GM12875 (cell line): ENCODE results near the gene WDR81.
"Not testable (repeated sequence)": the region's sequence is repeated elsewhere in the genome, so short reads cannot be mapped to it uniquely, and the experiment has no call there.

Source experiments
- H3K4me3 ChIP-seq: one replicate; pipeline ENCODE4 v1.5.1; 2011; ENCODE audit warnings: low read depth, low read length, control low read depth
- CTCF ChIP-seq: IDR thresholded peaks from 2 replicates; pipeline ENCODE4 v1.5.1; 2011; ENCODE audit warnings: low read depth, mild to moderate bottlenecking, control low read depth, inconsistent platforms, low read length, moderate library complexity, borderline replicate concordance; ENCODE audit not compliant: insufficient read depth

The WDR81 gene

GRCh38 chr17:1762233-1762900, 37.9 kb downstream of the WDR81 start:
- H3K4me3 ChIP-seq: no peak overlapping the region
- no peak for TF ChIP-seq CTCF

- no peak overlapping the region for H3K4me3 ChIP-seq
- TF ChIP-seq CTCF: no peak
Observed at GRCh38 chr17:1762901-1763898, 38.7 kb downstream of the WDR81 start.

GRCh38 chr17:1764284-1764683, 39.8 kb downstream of the WDR81 start:
- no peak for TF ChIP-seq CTCF
- no peak overlapping the region for H3K4me3 ChIP-seq

- not testable (repeated sequence) for H3K4me3 ChIP-seq
Observed at GRCh38 chr17:1764705-1765104, 40.2 kb downstream of the WDR81 start.

- TF ChIP-seq CTCF: no peak
- no peak overlapping the region for H3K4me3 ChIP-seq
Observed at GRCh38 chr17:1765576-1765975, 41.1 kb downstream of the WDR81 start.

- TF ChIP-seq CTCF: no peak
- no peak overlapping the region for H3K4me3 ChIP-seq
Observed at GRCh38 chr17:1766382-1767135, 42.1 kb downstream of the WDR81 start.

- no peak for TF ChIP-seq CTCF
- no peak overlapping the region for H3K4me3 ChIP-seq
Observed at GRCh38 chr17:1767358-1767757, 42.9 kb downstream of the WDR81 start.
